Stomach (tissue), 4 donors: Measurements from ENCODE around the gene PDE4C.

ENCODE experiments used
- CTCF ChIP-seq, 7 experiments: fragments of 450-650 bp in 4 of 7; fragments of 200-600 bp in 3 of 7; sonication (generic) in 3 of 7; IDR thresholded peaks; one replicate each; pipeline ENCODE4 v1.5.1; 2016 to 2019; ENCODE audit warnings: antibody characterized with exemption in 7 of 7, control low read depth in 2 of 7, mild to moderate bottlenecking in 1 of 7
- EP300 ChIP-seq: sonication (generic); formaldehyde crosslinking; IDR thresholded peaks from one replicate; pipeline ENCODE4 v1.6.1; 2017; ENCODE audit warnings: antibody characterized with exemption
- POLR2A ChIP-seq, 4 donors: fragments of 450-650 bp; IDR thresholded peaks; one replicate each; pipeline ENCODE4 v1.6.1; 2016; ENCODE audit warnings: antibody characterized with exemption in 4 of 4, control low read depth in 2 of 4, mild to moderate bottlenecking in 1 of 4, moderate library complexity in 1 of 4

DNA sequence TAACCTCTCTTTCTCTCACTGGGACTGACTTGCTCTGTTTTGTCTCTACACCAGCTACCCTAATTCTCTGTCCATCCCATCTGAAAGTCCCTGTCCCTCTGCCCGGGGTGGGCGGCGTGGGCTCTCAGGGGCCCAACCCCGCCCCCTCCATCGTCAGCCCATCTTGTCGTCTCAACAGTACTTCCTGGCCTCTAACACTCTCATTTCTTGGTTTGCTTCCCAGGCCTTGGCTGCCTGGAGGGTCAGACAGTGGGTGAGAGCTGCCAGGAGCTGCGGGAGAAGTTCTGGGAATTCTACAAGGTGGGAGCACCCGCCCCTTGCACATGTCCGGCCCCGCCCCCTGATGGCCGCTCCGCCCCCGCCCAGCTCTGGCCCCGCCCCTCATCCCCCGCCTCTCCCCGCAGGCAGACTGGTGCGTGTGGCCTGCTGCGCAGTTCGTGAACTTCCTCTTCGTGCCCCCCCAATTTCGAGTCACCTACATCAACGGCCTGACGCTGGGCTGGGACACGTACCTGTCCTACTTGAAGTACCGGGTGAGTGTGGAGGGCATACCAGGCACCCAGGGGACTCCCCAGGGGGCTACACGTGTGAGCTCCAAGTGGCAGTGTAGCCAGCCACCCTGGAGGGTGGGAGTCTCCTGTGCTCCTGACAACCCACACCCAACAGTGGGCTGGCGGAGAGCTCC is 31.5 kb downstream of the PDE4C start:
- TF ChIP-seq EP300 = no peak
- no peak for TF ChIP-seq CTCF (IDR thresholded peaks at IDR 0.05)
- TF ChIP-seq POLR2A (IDR thresholded peaks at IDR 0.05) = no peak
